HG02970 (cell line): Measurements from ENCODE around the gene ACTRT2.

Experiments
- ATAC-seq: cut with Tn5 transposase; IDR thresholded peaks from one replicate; pipeline ENCODE4 v1.9.1; 2021; ENCODE audit warnings: mild to moderate bottlenecking, moderate library complexity, moderate number of reproducible peaks; ENCODE audit not compliant: unreplicated experiment, low FRiP score

ACTRT2 gene

DNA sequence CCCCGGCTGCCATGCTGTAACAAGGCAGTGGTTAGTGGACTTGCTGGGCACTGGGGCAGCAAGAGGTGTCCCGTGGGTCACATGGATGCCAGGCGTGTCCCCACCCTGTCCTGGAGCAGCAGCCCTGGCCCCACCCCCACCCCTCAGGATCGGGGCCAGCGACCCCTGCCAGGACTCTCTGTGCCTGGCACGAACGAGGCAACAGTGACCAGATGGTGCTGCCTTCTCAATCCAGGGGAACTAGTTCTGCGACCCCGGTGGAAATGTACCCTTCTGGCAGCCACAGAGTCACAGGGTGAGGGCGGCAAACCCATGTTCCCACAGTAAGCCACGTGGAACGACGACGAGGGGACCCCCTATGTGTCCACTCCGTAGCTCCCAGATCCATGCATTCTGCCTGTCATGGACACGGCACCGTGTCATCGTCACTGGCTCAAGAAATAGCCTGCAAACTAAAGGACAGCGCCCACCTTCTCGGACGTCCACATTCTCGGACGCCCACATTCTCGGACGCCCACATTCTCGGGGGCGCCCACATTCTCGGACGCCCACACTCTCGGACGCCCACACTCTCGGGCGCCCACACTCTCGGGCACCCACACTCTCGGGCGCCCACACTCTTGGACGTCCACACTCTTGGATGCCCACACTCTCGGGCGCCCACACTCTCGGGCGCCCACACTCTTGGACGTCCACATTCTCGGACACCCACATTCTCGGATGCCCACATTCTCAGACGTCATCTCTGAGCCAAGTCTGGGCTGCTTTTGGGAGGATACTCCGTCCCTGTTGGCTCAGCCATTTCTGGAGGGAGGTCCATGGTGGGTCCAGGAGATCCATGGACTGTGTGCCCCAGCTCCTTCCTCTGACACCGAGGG, 19.6 kb upstream of the ACTRT2 start:
- no peak for ATAC-seq

DNA sequence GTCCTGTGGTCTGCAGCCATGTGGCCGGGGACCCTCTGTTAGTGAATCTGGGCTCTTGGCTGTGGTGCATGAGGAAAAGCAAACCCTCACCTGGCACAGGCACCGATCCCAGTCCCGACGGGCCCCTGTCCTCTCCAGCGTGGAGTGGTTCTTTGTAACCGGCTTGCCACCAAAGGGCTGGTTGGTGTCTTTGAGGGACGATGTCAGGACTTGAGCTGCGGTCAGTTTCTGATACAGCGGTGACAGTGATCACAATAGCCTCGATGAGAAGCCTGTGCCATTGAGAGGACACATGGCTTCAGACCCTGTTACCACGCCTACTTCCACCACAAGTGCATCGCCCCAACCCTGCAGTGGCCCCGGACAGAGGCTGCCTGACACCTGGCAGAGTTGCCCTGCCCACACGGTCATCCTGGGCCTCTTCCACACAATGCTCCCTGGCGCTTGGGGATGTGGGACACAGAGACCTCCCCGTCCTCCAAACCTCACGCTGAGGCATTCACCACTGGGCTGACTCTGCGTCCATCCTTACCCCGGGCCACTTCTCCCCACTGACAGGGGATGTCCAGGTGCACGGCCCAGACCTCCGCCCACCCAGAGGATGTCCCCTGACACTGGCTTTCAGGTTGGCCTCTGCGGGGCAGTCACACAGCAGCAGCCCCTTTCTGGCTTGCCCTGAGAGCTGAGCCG, 18.8 kb upstream of the ACTRT2 start:
- no peak for ATAC-seq

DNA sequence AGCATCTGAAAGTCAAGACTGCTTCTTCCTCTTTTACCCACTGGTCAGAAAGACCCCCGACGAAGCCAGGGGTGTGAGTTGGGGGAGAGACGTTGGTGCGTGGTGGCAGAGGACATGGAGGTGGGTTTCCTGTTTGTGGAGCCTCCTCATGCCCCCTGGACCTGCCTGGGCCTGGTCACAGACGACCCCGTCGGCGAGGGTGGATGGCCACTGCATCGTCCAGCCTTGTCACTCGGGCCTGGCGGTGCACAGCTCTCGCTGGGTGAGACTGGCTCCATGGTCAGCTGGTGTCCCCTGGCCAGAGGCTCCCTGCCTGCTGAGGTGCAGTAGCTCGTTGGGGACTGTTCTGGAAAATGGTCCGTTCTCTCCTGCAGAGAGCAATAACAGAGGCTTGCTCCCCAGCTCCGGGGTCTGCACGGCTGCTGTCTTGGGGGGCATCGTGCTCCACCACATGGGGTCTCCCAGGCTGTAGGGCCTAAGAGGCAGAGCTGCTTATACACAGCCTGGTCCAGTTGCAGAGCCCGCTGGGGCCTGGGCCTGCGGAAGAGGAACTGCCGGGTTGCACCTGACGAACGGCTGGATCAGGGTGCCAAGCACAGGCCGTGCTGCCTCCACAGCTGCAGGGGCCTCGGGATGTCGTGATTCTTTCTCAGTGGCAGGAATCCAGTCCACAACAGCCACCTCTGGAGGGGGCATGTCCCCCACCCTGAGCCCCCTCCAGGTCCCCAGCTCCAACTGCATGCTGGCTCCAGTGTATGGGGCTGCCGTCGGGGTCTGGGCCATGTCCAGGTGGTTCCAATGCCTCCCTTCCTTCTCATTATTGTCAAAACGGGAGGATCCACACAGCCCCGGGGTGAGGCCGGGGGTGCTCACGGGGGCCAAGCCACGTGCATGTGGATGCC, 18.0 kb upstream of the ACTRT2 start:
- no peak for ATAC-seq

DNA sequence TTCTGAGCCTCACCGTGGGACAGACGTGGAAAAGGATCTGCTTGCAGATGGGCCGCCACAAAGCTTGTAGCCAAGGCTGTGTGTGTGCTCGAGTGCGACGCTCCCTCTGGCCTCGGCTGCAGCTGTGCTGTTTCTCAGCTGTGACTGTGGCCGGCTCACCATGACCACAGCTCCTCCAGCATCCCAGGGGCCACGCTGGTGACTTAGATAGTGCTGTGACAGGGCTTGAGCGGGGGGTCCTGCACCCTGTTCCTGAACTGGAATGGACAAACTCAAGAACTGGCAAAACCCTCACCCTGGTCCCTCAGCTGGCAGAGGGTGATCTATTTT, 17.4 kb upstream of the ACTRT2 start:
- ATAC-seq: no peak

DNA sequence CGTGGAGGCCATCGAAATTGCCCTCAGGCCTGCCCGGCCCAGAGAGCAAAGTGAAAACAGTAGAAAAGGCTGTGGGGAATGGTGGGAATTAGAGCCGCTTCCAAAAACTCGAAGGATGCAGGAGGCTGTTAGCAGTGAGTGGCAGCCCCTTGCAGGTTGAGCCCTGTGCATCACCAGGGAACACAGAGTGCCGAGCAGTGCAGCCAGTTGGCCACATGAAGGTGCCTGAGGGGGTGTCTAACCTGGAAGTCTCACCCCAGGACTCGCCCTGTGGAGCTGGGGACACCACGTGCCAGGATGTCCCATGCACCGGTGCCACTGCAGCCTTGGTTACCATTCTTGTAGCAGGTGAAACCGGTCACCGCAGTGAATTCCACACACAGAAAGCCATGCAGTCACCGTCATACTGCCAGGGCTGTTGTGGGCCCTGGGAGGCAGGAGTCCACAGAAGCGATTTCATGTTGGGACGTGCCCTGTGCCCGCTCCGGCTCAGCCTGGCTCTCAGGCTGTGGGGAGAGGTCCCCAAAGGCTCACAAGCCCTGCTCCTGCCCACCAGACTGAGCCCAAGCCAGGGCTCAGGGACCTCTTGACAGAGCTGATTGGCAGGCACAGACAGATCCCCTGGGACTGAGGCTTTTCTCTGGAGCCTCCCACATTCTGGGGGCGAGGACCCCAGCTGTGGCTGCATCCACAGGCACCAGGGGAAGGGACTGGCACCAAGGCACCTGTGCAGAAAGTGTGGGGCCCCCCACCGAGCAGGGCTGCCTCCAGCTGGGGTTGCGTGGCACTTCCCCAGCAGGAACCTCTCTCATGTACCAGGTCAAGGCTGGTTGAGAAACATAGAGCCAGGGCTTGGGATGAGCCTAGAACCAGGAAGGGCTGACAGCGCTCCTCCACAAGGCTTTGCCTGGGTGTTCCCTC, 16.7 kb upstream of the ACTRT2 start:
- no peak for ATAC-seq

DNA sequence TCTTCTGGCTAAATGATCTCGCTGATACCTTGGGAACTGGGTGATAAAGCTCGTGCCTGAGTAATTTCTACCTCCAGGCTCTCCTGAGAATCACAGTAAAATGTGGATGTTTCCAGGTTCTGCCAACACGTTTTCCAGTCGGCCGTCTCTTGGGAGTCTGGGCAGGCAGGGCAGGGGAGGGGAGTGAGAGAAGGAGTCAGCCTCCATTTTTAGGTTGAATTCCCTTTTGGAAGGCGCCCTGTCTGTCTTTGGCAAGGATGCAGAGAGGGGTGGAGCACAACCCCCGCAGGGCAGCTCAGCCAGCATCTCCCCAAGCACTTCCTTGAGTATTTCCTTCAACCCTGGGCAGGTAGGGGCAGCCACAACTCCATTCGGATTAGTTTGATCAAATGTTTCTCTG, 15.5 kb upstream of the ACTRT2 start:
- ATAC-seq: no peak

DNA sequence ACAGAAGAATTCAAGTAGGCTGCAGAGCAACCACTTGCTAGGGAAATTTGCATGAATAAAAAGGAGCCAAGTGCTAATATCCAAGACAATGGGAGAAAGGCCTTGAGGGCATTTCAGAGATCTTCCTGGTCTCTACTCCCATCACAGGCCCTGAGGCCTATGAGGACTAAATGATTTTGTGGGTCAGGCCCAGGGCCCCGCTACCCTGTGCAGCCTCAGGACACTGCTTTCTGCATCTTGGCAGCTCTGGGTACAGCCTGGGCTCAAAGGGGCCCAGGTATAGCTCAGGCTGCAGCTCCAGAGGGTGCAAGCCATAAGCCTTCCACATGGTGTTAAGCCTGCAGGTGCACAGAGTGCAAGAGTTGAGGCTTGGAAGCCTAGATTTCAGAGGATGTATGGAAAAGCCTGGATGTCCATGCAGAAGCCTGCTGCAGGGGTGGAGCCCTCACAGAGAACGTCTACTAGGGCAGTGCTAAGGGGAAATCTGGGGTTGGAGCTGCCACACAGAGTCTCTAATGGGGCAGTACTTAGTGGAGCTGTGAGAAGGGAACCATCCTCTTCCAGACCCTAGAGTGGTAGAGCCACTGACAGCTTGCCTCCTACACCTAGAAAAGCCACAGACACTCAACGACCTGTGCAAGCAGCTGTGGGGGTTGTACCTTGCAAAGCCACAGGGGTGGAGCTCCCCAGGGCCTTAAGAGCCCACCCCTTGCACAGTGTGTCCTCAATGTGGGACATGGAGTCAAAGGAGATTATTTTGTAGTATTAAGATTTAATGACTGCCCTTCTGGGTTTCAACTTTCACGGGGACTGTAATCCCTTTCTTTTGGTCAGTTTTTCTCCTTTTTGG, 13.7 kb upstream of the ACTRT2 start:
- ATAC-seq: no peak

DNA sequence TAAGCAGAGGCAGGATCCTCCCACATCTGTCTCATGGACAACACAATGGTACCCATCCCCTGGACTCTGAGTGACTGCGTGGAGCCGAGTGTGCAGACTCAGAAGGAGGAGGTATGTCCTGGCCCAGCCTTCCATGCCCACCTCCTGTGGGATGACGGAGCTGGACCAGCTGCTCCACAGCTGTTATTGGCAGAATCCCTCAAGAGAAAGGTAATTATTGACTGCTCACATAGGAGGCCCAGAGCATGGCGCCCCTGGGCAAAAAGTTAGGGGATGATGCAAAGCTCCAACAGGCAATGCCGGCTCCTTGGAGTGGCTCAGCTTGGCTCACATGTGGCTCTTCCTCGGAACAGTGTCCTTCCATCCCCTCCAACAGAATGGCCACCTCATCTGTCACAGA, 12.2 kb upstream of the ACTRT2 start:
- ATAC-seq: no peak

DNA sequence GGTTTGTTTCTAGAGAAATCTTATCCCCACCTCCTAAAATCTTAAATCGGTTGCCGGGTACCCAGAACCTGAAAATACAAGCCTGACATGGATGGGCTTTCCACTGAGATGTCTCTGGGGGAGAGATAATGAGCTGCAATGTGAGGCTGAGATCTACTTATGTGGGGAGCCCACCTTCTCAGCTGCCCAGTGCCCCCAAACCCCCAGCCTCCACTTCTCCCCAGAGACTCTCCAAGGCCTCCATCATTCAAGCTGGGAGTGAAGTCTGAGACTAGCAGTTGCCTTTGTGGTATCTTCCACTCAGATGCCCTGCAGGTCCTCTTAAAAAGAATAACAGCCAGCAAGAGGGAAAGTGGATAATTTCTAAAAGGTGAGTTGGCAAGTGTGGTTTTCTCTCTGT, 11.7 kb upstream of the ACTRT2 start:
- no peak for ATAC-seq

DNA sequence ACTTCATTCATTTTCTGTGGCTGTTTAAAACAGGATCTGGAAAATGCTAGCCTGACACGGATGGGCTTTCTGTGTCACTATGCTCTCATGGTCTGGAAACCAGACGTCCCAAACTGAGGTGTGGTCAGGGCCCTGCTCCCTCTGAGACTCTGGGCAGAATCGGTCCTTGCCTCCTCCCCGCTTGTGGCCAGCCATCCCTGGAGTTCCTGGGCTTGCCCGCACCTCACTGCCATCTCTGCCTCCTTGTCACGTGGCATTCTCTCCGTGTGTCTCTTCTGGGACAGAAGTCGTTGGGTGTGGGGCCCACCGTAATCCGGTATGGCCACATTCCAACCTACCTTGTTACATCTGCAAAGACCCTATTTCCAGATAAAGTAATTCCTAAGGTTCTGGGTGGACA, 10.1 kb upstream of the ACTRT2 start:
- ATAC-seq: no peak

DNA sequence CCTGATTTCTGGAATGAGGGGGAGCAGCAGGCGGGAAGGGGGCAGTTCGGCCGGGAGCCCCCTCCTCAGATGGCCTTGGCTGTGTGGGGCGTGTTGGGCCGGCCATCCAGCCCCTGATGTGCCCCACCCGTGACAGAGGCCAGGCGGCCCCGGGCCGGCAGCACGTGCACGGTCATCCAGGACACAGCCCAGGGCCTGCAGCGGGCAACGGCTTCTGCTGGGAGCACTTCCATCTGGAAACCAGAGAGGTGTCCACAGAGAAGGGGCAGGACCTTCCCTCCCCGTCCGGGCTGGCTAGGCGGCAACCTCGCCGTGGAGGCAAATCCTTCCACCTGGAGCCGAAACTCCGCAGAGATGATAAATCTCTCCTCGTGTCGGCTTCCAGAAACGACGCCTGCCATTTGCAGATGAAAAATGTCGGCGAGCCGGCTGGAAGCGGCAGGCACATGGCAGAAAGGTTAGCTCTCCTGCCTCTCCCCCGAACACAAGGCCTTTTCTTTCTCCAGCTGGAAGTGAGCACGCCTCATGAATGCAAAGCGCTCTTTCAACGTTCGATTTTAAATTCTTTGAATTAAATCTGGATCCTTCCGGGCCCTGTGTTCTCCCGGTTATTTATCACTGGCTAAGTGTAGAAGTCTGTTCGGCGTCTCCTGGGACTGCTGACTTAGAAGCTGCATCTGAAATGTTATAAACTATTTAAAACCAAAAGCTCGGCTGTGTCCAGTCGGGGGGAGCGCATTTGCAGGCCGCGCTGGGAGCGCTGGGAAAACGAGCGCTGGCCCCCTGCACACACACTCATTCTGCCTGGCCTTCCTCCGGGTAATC, 9.4 kb upstream of the ACTRT2 start:
- ATAC-seq: no peak

DNA sequence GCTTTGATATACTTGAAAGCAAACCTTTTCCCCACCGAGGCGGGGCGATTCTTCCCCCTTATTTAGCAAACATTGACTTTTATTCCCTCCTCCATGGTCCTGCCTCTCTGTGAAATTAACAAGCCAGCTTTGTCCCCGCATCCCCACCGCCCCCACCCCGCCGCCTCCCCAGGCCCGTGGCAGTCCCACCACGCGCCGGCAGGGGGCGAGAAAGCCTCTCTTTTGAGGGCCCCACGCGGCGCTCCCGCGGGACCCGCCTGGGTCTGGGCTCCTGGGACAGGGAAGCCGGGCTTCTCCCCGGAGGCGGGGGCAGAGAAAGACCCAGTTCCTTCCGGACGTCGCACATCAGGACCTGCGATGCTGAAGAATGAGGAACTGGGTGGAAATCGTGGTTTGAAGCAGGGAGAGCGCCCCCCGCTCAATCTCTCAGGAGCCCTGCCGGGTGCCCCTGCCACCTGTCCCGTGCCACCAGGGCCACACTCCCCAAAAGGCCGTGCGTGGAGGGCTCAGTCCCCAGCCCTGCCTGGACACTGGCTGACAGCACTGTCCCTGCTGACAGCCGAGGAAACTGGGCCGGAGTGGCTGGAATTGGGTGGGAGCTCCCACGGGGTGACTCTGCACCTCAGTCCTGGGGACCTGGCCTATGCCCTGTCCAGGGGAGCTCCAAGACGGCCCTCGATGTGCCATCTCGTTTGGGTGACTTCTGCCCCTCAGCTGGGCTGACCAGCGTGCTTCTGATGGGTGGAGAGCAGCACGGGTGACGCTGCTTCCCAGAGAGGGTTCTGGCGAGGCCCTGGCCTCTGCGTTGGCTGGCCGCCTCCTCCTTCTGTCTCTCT, 8.6 kb upstream of the ACTRT2 start:
- ATAC-seq: no peak

DNA sequence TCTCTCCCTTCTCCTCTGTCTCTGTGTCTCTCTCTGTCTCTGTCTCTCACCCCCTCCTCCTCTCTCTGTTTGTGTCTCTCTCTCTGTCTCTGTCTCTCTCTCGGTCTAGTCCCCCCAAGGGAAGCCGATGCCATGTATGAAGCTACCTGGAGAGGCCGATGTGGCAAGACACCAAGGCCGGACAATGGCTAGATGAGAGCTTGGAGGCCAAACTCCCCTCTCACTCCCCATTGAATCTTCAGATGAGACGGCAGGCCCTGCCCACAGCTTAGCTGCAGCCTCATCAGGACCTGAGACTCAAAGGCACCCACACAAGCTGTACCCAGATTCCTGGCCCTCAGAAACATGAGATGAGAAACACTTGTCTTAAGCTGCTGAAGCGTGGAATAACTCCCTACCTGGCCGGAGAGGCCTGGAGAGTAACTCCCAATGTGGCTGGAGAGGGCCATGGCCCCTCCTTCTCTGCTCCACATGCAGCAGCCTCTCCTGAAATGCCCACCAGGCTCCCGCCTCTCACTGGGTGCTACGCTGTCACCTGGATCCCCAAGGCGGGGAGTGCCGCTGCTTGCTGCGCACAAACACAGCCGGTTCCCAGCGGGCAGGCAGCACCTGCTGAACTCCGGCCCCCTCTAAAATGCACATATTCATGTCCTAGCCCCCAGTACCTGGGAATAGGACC, 7.8 kb upstream of the ACTRT2 start:
- ATAC-seq: no peak

DNA sequence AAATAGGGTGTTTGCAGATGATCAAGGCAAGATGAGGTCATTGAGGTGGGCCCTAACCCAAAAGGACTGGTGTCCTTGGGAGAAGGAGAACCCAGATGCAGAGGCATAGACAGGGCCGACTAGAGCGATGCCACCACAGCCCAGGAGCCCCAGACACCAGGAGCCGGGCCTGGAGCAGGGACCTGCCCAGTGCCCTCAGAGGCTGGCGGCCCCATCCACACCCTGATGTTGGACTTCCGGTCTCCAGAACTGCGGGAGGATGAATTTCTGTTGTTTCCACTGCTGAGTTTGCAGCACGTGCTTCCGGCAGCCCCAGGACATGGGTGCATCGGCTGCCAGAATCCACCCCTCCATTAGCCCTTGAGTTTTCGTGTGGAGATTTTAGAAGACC, 7.2 kb upstream of the ACTRT2 start:
- no peak for ATAC-seq

DNA sequence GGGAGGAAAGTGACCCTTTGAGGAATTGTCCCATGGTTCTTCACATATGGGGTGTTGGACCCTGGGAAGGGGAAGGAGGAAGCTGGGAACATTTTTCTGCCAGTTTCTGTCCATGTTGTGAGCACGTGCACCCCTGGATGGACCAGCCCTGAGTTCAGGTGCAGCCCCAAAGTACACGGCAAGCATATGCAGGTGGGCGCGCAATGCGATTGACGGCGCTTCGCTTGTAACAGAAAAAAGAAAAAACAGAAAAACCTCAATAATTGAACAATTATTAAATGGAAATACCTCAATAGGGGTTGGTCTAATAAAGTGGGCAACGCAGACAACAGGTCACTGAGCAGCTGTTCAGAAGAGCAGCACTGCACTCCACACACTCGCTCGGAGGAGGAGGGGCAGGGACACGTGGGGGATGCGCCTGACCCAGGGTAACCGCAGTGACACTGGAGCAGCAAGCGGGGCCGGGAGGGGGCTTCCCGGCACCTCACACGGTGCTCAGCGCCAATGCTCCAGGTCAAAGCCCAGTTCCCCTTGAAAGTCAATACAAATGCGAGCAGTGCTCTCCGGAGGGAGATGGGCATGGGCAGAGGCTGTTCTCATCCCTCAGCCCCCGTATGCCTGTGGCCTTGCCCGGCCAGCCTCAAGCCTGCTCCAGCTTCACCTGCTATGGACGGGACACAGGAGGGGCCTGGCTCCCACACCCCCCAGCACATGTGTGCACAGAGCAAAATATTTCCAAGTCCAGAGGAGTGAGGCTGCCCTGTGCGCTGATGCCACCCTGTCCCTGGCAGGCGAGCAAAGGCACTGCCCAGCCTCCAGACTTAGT, 6.6 kb upstream of the ACTRT2 start:
- ATAC-seq: no peak

DNA sequence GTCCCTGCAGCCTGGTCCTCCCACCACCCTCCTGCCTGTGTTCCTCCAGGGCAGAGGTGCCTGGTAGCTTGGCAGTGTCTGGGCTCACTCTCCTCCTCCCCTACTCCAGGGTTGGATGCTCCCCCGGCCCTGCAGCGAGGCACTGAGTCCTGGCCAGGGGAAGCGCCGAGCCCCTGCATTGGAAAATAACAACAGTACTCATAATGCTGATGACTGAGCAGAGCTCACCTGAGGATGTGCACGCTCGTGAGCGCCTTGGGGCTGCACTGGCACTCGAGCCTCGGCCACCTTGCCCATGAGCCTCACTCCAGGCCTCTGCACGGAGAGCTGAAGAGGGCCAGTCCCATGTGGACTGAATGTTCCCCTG, 6.0 kb upstream of the ACTRT2 start:
- ATAC-seq: no peak
